Upper lobe of right lung (tissue), 1 donor: Measurements from ENCODE around the gene ZFP36L1. TPM values are rescaled to one million over a fixed set of nuclear protein-coding genes. Genes with fewer than 3 reads are reported as not detected.

Source experiments
- ATAC-seq: fragments of 200-7000 bp; cut with Tn5 transposase; one replicate; pipeline ENCODE4 v1.9.1; 2020; ENCODE audit warnings: mild to moderate bottlenecking, moderate library complexity
- DNase-seq: peaks from one replicate; pipeline ENCODE4 v3.0.0-alpha.2; 2020
- H3K27ac ChIP-seq: fragments of 200-600 bp; one replicate; pipeline ENCODE4 v1.8.0; 2022
- H3K27me3 ChIP-seq: fragments of 200-600 bp; one replicate; pipeline ENCODE4 v1.8.0; 2022; ENCODE audit warnings: mild to moderate bottlenecking
- H3K36me3 ChIP-seq: fragments of 200-600 bp; one replicate; pipeline ENCODE4 v1.8.0; 2022
- H3K4me1 ChIP-seq: fragments of 200-600 bp; one replicate; pipeline ENCODE4 v1.8.0; 2022
- H3K4me3 ChIP-seq: fragments of 200-600 bp; one replicate; pipeline ENCODE4 v1.8.0; 2022; ENCODE audit warnings: mild to moderate bottlenecking
- H3K9me3 ChIP-seq: fragments of 200-600 bp; one replicate; pipeline ENCODE4 v1.8.0; 2022
- intact Hi-C: fragments of 100-400 bp; cut with DNase I; formaldehyde crosslinking; loops from one replicate; pipeline ENCODE4 v1.11.0; 2022
- total RNA-seq: library from RNA; stranded (reverse); fragmentation: NEBNext Ultra II Directional; extraction: Animal tissue kit (Norgen Biotek cat#: 25700); gene quantifications from one replicate; pipeline ENCODE4 v1.2.1, GENCODE V29; 2021
- TF ChIP-seq, protein P1 (sequence below): fragments of 200-600 bp; IDR thresholded peaks from one replicate; pipeline ENCODE4 v1.8.0; 2022; ENCODE audit warnings: antibody characterized with exemption
- donor health status: DM: no; HTN: yes; CAD: no; lungs with severe emphysema.

Gene ZFP36L1
- total RNA-seq, 1 donor from 2014 or later = 187 TPM

DNA sequence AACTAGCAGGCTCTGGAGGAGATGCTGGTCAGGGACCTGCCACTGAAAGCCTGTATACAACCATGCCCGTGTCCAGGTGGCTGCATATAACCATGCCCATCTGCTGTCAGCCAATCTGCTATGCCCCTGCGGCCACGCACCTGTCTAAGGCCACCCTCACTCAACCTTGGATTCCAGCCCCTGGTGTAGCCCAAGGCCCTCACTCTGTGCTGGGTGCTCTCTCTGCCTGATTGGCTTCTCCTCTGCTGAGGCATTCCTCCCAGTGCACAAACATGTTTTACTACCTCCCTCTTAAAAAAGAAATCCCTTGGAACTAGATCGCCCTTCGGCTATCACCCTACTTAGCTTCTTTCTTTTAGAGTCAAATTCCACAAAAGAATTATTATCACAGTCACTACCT is 45.5 kb downstream of the ZFP36L1 start:
- TF ChIP-seq, protein P1, sequence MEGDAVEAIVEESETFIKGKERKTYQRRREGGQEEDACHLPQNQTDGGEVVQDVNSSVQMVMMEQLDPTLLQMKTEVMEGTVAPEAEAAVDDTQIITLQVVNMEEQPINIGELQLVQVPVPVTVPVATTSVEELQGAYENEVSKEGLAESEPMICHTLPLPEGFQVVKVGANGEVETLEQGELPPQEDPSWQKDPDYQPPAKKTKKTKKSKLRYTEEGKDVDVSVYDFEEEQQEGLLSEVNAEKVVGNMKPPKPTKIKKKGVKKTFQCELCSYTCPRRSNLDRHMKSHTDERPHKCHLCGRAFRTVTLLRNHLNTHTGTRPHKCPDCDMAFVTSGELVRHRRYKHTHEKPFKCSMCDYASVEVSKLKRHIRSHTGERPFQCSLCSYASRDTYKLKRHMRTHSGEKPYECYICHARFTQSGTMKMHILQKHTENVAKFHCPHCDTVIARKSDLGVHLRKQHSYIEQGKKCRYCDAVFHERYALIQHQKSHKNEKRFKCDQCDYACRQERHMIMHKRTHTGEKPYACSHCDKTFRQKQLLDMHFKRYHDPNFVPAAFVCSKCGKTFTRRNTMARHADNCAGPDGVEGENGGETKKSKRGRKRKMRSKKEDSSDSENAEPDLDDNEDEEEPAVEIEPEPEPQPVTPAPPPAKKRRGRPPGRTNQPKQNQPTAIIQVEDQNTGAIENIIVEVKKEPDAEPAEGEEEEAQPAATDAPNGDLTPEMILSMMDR = no peak
- ATAC-seq (peak; percentile 28), DNase-seq (no peak)
- no peaks in the 10 kb centered on the region for H3K27me3 ChIP-seq
- peaks cover 4% of the 10 kb centered on the region for H3K4me1 ChIP-seq
- no peak overlapping the region for H3K27ac ChIP-seq
- H3K4me3 ChIP-seq = no peak overlapping the region
- no peaks in the 10 kb centered on the region for H3K9me3 ChIP-seq
- no peaks in the 10 kb centered on the region for H3K36me3 ChIP-seq
- intact Hi-C loops = no loop called here

DNA sequence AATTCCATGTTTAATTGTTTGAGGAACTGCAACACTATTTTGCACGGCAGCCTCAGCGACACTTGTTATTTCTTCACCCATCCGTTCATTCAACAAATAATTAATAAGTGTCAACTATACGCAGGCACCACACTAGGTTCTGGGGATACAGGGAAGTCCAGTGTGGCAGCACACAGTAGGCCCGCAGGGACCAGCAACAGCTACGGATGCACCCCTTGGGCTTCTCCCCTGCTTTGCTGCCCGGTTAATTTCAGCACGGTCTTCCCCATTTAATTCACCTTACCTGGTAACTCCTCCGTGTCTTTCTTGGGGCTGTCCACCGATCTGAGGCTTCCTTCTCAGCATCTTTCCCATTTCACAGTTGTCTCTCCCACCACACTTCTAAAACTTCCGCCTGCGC is 48.3 kb downstream of the ZFP36L1 start:
- Histone ChIP-seq H3K36me3 (no peaks in the 10 kb centered on the region), H3K27me3 (no peaks in the 10 kb centered on the region), H3K27ac (no peak overlapping the region), H3K9me3 (no peaks in the 10 kb centered on the region), H3K4me1 (peaks cover under 1% of the 10 kb centered on the region), H3K4me3 (no peak overlapping the region)
- TF ChIP-seq, protein P1 = no peak
- no peak for ATAC-seq
- DNase-seq = no peak
- intact Hi-C loops = no loop called here

DNA sequence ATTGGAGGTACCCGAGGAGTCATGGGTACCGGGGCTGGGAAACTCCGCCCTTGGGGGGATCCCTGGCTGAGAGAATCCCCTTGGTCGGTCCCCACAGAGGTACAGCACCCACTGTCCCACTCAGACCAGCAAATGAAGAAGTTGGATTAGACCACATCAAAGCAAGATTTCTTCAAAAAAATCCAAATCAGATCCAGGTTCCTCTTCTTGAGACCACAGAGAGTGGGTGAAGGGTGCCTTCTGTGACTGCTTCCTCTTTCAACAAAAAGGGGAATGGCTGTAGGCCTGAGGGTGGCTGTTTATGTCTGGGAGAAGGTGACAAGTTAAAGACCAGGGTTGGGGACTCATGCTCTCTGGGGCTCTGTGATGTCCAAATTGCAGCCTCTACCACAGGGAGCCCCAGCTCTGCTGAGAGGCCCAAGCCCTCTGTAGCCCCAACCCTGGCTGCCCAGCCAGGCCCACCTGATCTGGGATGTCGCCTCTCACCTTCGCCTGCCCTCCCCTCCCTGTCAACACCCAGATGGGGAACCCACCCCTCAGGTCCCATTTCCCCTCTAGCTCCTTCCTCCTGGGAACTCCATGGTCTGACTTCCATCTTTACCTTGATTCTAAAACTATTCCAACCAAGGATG is 50.9 kb downstream of the ZFP36L1 start:
- Histone ChIP-seq H3K9me3 (no peaks in the 10 kb centered on the region), H3K4me1 (peaks cover under 1% of the 10 kb centered on the region), H3K27me3 (no peaks in the 10 kb centered on the region), H3K27ac (no peak overlapping the region), H3K4me3 (no peak overlapping the region), H3K36me3 (no peaks in the 10 kb centered on the region)
- intact Hi-C loops = no loop called here
- ATAC-seq (peak; percentile 91), DNase-seq (no peak)
- TF ChIP-seq, protein P1 = no peak

DNA sequence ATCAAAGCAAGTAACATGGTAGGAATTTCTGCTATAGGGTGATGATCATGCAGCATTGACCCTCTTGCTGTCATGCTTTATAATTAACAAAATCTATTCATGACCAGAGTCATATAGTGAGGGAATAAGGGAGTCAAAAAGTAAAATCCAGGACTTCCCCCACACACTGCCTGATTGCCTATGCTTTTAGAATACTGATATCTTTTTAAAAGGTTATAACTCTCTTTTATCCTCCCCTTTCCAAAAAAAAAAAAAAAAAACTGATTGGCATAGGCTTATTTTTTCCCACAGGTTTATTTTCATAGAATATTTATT is 51.4 kb downstream of the ZFP36L1 start:
- no peak for ATAC-seq
- DNase-seq = no peak
- H3K4me1 ChIP-seq = peaks cover 6% of the 10 kb centered on the region
- no peak overlapping the region for H3K27ac ChIP-seq
- TF ChIP-seq, protein P1 = no peak
- no peak overlapping the region for H3K4me3 ChIP-seq
- no peaks in the 10 kb centered on the region for H3K27me3 ChIP-seq
- H3K36me3 ChIP-seq = no peaks in the 10 kb centered on the region
- intact Hi-C loops = no loop called here
- H3K9me3 ChIP-seq = no peaks in the 10 kb centered on the region

DNA sequence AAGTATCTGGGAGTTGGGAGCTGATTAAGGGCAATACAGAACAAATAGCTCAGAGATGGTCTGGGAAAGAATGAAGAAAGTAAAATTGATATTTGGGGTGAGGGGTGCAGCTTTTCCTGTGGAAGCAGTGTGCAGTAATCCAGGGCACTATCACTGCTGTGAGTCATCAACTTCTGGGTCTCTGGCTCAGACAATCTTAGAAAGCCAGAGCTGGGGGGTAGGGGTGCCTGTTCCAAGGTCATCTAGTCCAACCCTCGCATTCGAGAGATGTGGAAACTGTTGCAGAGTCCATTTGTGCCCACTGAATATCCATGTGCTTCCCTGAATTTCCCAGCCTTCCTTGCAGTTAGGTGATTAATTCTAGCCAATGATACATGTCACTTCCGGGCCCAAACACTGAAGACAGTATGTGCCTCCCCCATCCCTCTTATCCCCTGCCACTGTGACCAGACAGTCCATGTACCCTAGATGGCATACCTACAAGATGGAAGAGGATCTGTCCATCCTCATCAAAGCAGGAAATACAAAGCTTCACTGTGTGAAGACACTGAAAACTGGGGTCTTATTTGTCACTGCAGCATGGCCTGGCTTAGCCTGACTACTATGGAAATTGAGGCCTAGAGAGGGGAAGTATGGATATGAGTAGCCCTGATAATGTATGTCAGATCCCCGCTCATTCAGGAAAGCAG is 51.9 kb downstream of the ZFP36L1 start:
- Histone ChIP-seq H3K4me1 (peaks cover 11% of the 10 kb centered on the region), H3K36me3 (no peaks in the 10 kb centered on the region), H3K27ac (no peak overlapping the region), H3K4me3 (no peak overlapping the region), H3K9me3 (no peaks in the 10 kb centered on the region), H3K27me3 (no peaks in the 10 kb centered on the region)
- ATAC-seq (no peak), DNase-seq (no peak)
- TF ChIP-seq, protein P1 = no peak
- intact Hi-C loops = no loop called here
